HFFc6 (cell line): Measurements from ENCODE around the gene MYO1A. TPM values are rescaled to one million over a fixed set of nuclear protein-coding genes. Genes with fewer than 3 reads are reported as not detected.

Source experiments
- DNase-seq: peaks from one replicate; pipeline ENCODE4 v3.0.0-alpha.2; 2018
- H3K27ac Mint-ChIP-seq: 2 replicates; pipeline ENCODE4 v1.8.0; 2020; ENCODE audit warnings: mild to moderate bottlenecking, mixed read lengths
- H3K27me3 Mint-ChIP-seq: 2 replicates; pipeline ENCODE4 v1.8.0; 2021; ENCODE audit warnings: mild to moderate bottlenecking, moderate library complexity, mixed read lengths; ENCODE audit not compliant: insufficient read depth
- H3K36me3 Mint-ChIP-seq: 2 replicates; pipeline ENCODE4 v1.8.0; 2021; ENCODE audit warnings: low read depth, mixed read lengths
- H3K4me1 Mint-ChIP-seq: 2 replicates; pipeline ENCODE4 v1.8.0; 2020; ENCODE audit warnings: low read depth, mixed read lengths
- H3K4me3 Mint-ChIP-seq: 2 replicates; pipeline ENCODE4 v1.8.0; 2020; ENCODE audit warnings: mild to moderate bottlenecking, moderate library complexity, mixed read lengths
- H3K9me3 Mint-ChIP-seq: 2 replicates; pipeline ENCODE4 v1.8.0; 2020; ENCODE audit warnings: mild to moderate bottlenecking, mixed read lengths
- CTCF ChIP-seq: fragments of 200-600 bp; sonication (generic); IDR thresholded peaks from 2 replicates; pipeline ENCODE4 v1.5.0; 2021; ENCODE audit warnings: antibody characterized with exemption, mild to moderate bottlenecking
- total RNA-seq, 6 experiments: library from RNA; stranded (reverse); fragmentation: NEBNext Ultra II Directional; extraction: Animal tissue kit (Norgen Biotek cat#: 25700); gene quantifications; 2 replicates in 1 of 6; 3 replicates in 5 of 6; pipeline ENCODE4 v1.2.3, GENCODE V29; 2021

MYO1A gene
- total RNA-seq, 6 experiments from 2014 or later, result 0.23 TPM; not detected in 5

GRCh38 chr12:57069523-57069922 is 19.6 kb upstream of the MYO1A start:
- DNase-seq, result peak; percentile 78
- TF ChIP-seq CTCF, result peak; percentile 94
- H3K27me3 Mint-ChIP-seq, result no peaks in the 10 kb centered on the region
- no peaks in the 10 kb centered on the region for H3K9me3 Mint-ChIP-seq
- H3K27ac Mint-ChIP-seq, result peak overlapping the region; percentile 49
- no peaks in the 10 kb centered on the region; the same call in 1 of the 2 replicates for H3K36me3 Mint-ChIP-seq
- H3K4me3 Mint-ChIP-seq, result no peak overlapping the region
- peaks cover 29% of the 10 kb centered on the region for H3K4me1 Mint-ChIP-seq

- no peak for TF ChIP-seq CTCF
- Mint-ChIP-seq H3K36me3 (no peaks in the 10 kb centered on the region; the same call in none of the 2 replicates), H3K27me3 (peaks cover 1% of the 10 kb centered on the region; the same call in 1 of the 2 replicates), H3K4me3 (no peak overlapping the region), H3K4me1 (peaks cover 15% of the 10 kb centered on the region), H3K27ac (no peak overlapping the region), H3K9me3 (no peaks in the 10 kb centered on the region)
- DNase-seq, result no peak
Observed at GRCh38 chr12:57066245-57066644, 16.3 kb upstream of the MYO1A start.

GRCh38 chr12:57063991-57064685 is 14.2 kb upstream of the MYO1A start:
- H3K4me1 Mint-ChIP-seq, result peaks cover 4% of the 10 kb centered on the region; the same call in 1 of the 2 replicates
- TF ChIP-seq CTCF, result no peak
- no peak overlapping the region for H3K4me3 Mint-ChIP-seq
- no peaks in the 10 kb centered on the region for H3K9me3 Mint-ChIP-seq
- no peaks in the 10 kb centered on the region; the same call in 1 of the 2 replicates for H3K36me3 Mint-ChIP-seq
- DNase-seq, result no peak
- no peak overlapping the region for H3K27ac Mint-ChIP-seq
- H3K27me3 Mint-ChIP-seq, result peaks cover 1% of the 10 kb centered on the region; the same call in 1 of the 2 replicates

GRCh38 chr12:57058454-57058853 is 8.5 kb upstream of the MYO1A start:
- no peak for DNase-seq
- Mint-ChIP-seq H3K36me3 (peaks cover 22% of the 10 kb centered on the region), H3K4me1 (no peaks in the 10 kb centered on the region), H3K4me3 (no peak overlapping the region), H3K9me3 (no peaks in the 10 kb centered on the region), H3K27ac (no peak overlapping the region), H3K27me3 (no peaks in the 10 kb centered on the region)
- TF ChIP-seq CTCF, result no peak

GRCh38 chr12:57057067-57057751 is 7.3 kb upstream of the MYO1A start:
- H3K4me3 Mint-ChIP-seq, result no peak overlapping the region
- H3K27ac Mint-ChIP-seq, result no peak overlapping the region
- H3K4me1 Mint-ChIP-seq, result no peaks in the 10 kb centered on the region
- H3K36me3 Mint-ChIP-seq, result peaks cover 22% of the 10 kb centered on the region
- no peaks in the 10 kb centered on the region for H3K9me3 Mint-ChIP-seq
- TF ChIP-seq CTCF, result no peak
- H3K27me3 Mint-ChIP-seq, result no peaks in the 10 kb centered on the region
- DNase-seq, result no peak
